T-helper 17 cell (primary cell): ENCODE data around the gene ZNF365. TPM values are rescaled to one million over a fixed set of nuclear protein-coding genes. Genes with fewer than 3 reads are reported as not detected.
"Not testable (repeated sequence)": the region's sequence is repeated elsewhere in the genome, so short reads cannot be mapped to it uniquely, and the experiment has no call there.

Experiments used
- ATAC-seq: fragments of 150-1000 bp; cut with Tn5 transposase; 2 replicates; pipeline ENCODE4 v1.10.0; 2021; ENCODE audit warnings: mild to moderate bottlenecking, moderate library complexity
- DNase-seq, 3 donors: peaks; one replicate each; pipeline versions ENCODE4 v3.0.0 to v3.0.0-alpha.2; 2020 to 2021
- H3K9me3 ChIP-seq: one replicate; pipeline ENCODE4 v1.7.0; 2013; ENCODE audit warnings: low read length, mild to moderate bottlenecking; ENCODE audit not compliant: control insufficient read depth, poor library complexity, severe bottlenecking
- H3K27ac Mint-ChIP-seq: one replicate; pipeline ENCODE4 v1.8.0; 2022; ENCODE audit warnings: mild to moderate bottlenecking, moderate library complexity, mixed read lengths
- H3K27me3 Mint-ChIP-seq: one replicate; pipeline ENCODE4 v1.8.0; 2022; ENCODE audit warnings: mixed read lengths
- H3K36me3 Mint-ChIP-seq: one replicate; pipeline ENCODE4 v1.8.0; 2022; ENCODE audit warnings: low read depth, mixed read lengths
- H3K4me1 Mint-ChIP-seq: one replicate; pipeline ENCODE4 v1.8.0; 2022; ENCODE audit warnings: mild to moderate bottlenecking, mixed read lengths
- H3K4me3 Mint-ChIP-seq: one replicate; pipeline ENCODE4 v1.8.0; 2022; ENCODE audit warnings: mild to moderate bottlenecking, moderate library complexity, mixed read lengths
- total RNA-seq, 4 donors: library from RNA in 2 of 4; stranded (reverse) in 2 of 4; gene quantifications; one replicate each; pipeline ENCODE4 v1.2.3 and lab custom pipeline; 2022 to 2026

Gene ZNF365
- total RNA-seq, 2 donors from 2014 or later = 1.6 to 3.4 TPM

DNA sequence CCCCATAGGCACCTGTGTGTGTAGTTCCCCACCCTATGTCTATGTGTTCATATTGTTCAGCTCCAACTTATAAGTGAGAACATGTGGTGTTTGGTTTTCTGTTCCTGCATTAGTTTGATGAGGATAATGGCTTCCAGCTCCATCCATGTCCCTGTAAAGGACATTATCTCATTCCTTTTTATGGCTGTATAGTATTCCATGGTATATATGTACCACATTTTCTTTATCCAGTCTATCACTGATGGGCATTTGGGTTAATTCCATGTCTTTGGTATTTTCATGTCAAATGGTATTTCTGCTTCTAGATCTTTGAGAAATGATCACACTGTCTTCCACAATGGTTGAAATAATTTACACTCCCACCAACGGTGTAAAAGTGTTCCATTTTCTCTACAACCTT, 36.4 kb downstream of the ZNF365 start:
- ATAC-seq = not testable (repeated sequence)

GRCh38 chr10:62410934-62411333, 36.8 kb downstream of the ZNF365 start:
- H3K4me3 Mint-ChIP-seq, H3K27me3 Mint-ChIP-seq, ATAC-seq, H3K9me3 ChIP-seq, H3K36me3 Mint-ChIP-seq, H3K4me1 Mint-ChIP-seq, H3K27ac Mint-ChIP-seq, DNase-seq: not testable (repeated sequence)

More for the DNA sequence above, 36.4 kb downstream of the ZNF365 start:
- not testable (repeated sequence) for H3K4me1 Mint-ChIP-seq, H3K27me3 Mint-ChIP-seq, H3K9me3 ChIP-seq, H3K4me3 Mint-ChIP-seq, DNase-seq, H3K27ac Mint-ChIP-seq, H3K36me3 Mint-ChIP-seq

DNA sequence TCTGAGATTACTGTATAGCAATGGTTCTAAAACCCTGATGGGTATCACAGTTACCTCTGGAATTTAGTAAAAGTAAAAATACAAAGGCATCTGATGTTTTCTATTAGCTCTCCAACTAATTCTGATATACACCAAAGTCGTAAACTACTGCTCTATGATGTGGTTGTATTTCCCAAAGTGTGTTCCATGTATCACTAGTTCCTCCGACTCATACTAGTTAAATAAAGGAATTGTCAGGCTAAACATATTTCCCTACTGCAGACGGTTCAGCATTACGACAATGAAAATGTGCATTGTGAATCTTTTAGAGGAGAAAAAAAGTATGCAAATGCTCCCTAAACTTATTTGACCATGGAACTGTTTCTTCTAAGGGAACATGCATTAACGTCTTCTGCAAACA, 38.9 kb downstream of the ZNF365 start:
- no peak overlapping the region for H3K27ac Mint-ChIP-seq
- no peak overlapping the region for H3K4me3 Mint-ChIP-seq
- H3K36me3 Mint-ChIP-seq = no peaks in the 10 kb centered on the region
- no peaks in the 10 kb centered on the region for H3K4me1 Mint-ChIP-seq
- H3K27me3 Mint-ChIP-seq = peaks cover 20% of the 10 kb centered on the region
- DNase-seq (no peak), ATAC-seq (no peak)
- no peaks in the 10 kb centered on the region for H3K9me3 ChIP-seq

DNA sequence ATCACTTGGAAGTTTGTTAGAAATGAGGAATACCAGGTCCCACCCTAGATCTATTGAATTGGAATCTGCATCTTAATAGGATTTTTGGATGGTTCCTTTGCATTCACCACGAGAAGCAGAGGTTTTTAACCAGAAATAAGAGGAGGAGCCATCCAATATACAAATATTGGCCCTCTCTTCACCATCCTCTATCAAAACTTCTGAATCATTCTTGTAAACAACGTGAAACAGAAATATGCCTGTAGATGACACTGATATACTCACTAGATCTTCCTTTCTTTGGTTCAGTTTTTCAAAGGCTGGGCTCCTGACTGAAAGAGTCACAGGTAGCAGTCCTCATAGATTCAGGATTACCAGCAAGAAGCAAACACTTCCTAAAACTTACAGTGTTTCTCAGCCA, 39.5 kb downstream of the ZNF365 start:
- Mint-ChIP-seq H3K36me3 (no peaks in the 10 kb centered on the region), H3K27me3 (peaks cover 20% of the 10 kb centered on the region), H3K4me3 (no peak overlapping the region), H3K4me1 (no peaks in the 10 kb centered on the region), H3K27ac (no peak overlapping the region)
- no peak for DNase-seq
- no peaks in the 10 kb centered on the region for H3K9me3 ChIP-seq
- ATAC-seq = no peak

- no peak for DNase-seq
- H3K4me1 Mint-ChIP-seq = no peaks in the 10 kb centered on the region
- H3K9me3 ChIP-seq = no peaks in the 10 kb centered on the region
- peaks cover 20% of the 10 kb centered on the region for H3K27me3 Mint-ChIP-seq
- no peak overlapping the region for H3K4me3 Mint-ChIP-seq
- H3K36me3 Mint-ChIP-seq = no peaks in the 10 kb centered on the region
- H3K27ac Mint-ChIP-seq = no peak overlapping the region
- ATAC-seq = no peak
Observed at GRCh38 chr10:62414359-62414758, 40.2 kb downstream of the ZNF365 start.

GRCh38 chr10:62422068-62422590, 48.0 kb downstream of the ZNF365 start:
- no peaks in the 10 kb centered on the region for H3K9me3 ChIP-seq
- DNase-seq = no peak
- ATAC-seq = no peak
- Mint-ChIP-seq H3K27me3 (peaks cover 15% of the 10 kb centered on the region), H3K4me3 (no peak overlapping the region), H3K27ac (no peak overlapping the region), H3K4me1 (no peaks in the 10 kb centered on the region), H3K36me3 (no peaks in the 10 kb centered on the region)

DNA sequence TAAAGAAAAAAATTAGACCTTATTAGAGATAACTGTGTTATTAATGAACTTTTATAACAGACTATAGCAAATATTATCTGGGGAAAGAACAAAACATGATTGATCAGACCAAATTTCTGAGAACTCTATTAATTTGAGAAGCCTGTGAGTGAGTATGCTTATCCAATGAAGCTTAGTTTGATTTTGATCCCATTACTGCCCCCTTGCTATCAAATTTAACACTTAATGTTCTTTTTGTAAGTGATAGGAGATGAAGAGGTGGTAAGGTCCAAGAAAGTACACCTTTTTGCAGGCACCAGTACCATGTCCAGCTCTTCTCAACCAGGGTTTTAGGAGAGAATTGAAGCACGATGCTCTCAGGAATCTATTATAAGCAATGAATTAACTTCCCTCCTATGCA, 49.9 kb downstream of the ZNF365 start:
- H3K27ac Mint-ChIP-seq = no peak overlapping the region
- H3K4me3 Mint-ChIP-seq = no peak overlapping the region
- no peaks in the 10 kb centered on the region for H3K36me3 Mint-ChIP-seq
- ATAC-seq (no peak), DNase-seq (no peak)
- H3K9me3 ChIP-seq = no peaks in the 10 kb centered on the region
- peaks cover 9% of the 10 kb centered on the region for H3K27me3 Mint-ChIP-seq
- H3K4me1 Mint-ChIP-seq = no peaks in the 10 kb centered on the region

DNA sequence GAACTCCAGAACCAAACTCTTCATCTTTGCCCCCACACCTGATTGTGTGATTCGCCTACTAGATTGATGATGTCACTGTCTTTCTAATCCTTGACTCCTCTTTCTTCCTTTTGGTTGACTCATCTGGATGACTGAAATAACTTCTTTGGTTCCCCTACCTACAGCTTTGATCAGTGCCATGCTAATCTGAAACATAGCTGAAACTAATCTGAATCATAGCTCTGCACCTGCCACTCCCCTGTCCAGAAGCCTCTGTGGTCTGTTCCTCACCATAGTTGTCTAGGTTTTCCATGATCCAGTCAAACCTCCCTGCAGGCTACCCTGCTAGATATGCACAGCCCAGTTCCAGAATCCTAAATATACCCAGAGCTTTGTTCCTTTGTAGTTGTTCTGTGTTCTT, 51.9 kb downstream of the ZNF365 start:
- Mint-ChIP-seq H3K4me3 (no peak overlapping the region), H3K27ac (no peak overlapping the region), H3K27me3 (peaks cover 9% of the 10 kb centered on the region), H3K36me3 (no peaks in the 10 kb centered on the region), H3K4me1 (no peaks in the 10 kb centered on the region)
- DNase-seq = no peak
- ATAC-seq = no peak
- H3K9me3 ChIP-seq = no peaks in the 10 kb centered on the region

GRCh38 chr10:62426600-62426999, 52.4 kb downstream of the ZNF365 start:
- Mint-ChIP-seq H3K4me1 (no peaks in the 10 kb centered on the region), H3K27me3 (peaks cover 9% of the 10 kb centered on the region), H3K4me3 (no peak overlapping the region), H3K27ac (no peak overlapping the region), H3K36me3 (no peaks in the 10 kb centered on the region)
- H3K9me3 ChIP-seq = no peaks in the 10 kb centered on the region
- ATAC-seq (no peak), DNase-seq (no peak)

GRCh38 chr10:62430881-62431280, 56.7 kb downstream of the ZNF365 start:
- Mint-ChIP-seq H3K27me3 (peaks cover 13% of the 10 kb centered on the region), H3K36me3 (no peaks in the 10 kb centered on the region), H3K4me3 (no peak overlapping the region), H3K27ac (no peak overlapping the region), H3K4me1 (no peaks in the 10 kb centered on the region)
- no peaks in the 10 kb centered on the region for H3K9me3 ChIP-seq
- ATAC-seq (no peak), DNase-seq (no peak)

GRCh38 chr10:62433181-62433692, 59.1 kb downstream of the ZNF365 start:
- no peaks in the 10 kb centered on the region for H3K9me3 ChIP-seq
- Mint-ChIP-seq H3K36me3 (no peaks in the 10 kb centered on the region), H3K27me3 (peaks cover 8% of the 10 kb centered on the region), H3K27ac (no peak overlapping the region), H3K4me1 (peaks cover 2% of the 10 kb centered on the region), H3K4me3 (no peak overlapping the region)
- ATAC-seq (no peak), DNase-seq (no peak)

GRCh38 chr10:62433901-62434300, 59.7 kb downstream of the ZNF365 start:
- no peak overlapping the region for H3K4me3 Mint-ChIP-seq
- H3K9me3 ChIP-seq = no peaks in the 10 kb centered on the region
- H3K4me1 Mint-ChIP-seq = peaks cover 2% of the 10 kb centered on the region
- no peak for ATAC-seq
- no peak for DNase-seq
- H3K27me3 Mint-ChIP-seq = peaks cover 8% of the 10 kb centered on the region
- H3K36me3 Mint-ChIP-seq = no peaks in the 10 kb centered on the region
- no peak overlapping the region for H3K27ac Mint-ChIP-seq

- peaks cover 2% of the 10 kb centered on the region for H3K4me1 Mint-ChIP-seq
- ATAC-seq = peak; percentile 73
Observed at GRCh38 chr10:62437696-62438095, 63.5 kb downstream of the ZNF365 start.

GRCh38 chr10:62442006-62442405, 67.8 kb downstream of the ZNF365 start:
- Mint-ChIP-seq H3K36me3 (no peaks in the 10 kb centered on the region), H3K4me1 (peaks cover 2% of the 10 kb centered on the region), H3K27ac (no peak overlapping the region), H3K4me3 (no peak overlapping the region), H3K27me3 (peaks cover 17% of the 10 kb centered on the region)
- H3K9me3 ChIP-seq = no peaks in the 10 kb centered on the region
- DNase-seq (no peak), ATAC-seq (no peak)

More at GRCh38 chr10:62437696-62438095, 63.5 kb downstream of the ZNF365 start:
- no peak for DNase-seq
- Mint-ChIP-seq H3K27me3 (peaks cover 10% of the 10 kb centered on the region), H3K4me3 (no peak overlapping the region), H3K27ac (no peak overlapping the region), H3K36me3 (no peaks in the 10 kb centered on the region)
- H3K9me3 ChIP-seq = no peaks in the 10 kb centered on the region
